ENCODE results near the gene HTR2C. TPM values are rescaled to one million over a fixed set of nuclear protein-coding genes. Genes with fewer than 3 reads are reported as not detected.

Gene HTR2C
- total RNA-seq, 1 donor: not detected

GRCh38 chrX:114582698-114583395 lies 1.0 kb upstream of the HTR2C start:
- H3K27ac ChIP-seq (ENCODE audit: low read depth, low read length): no peak overlapping the region
- H3K4me3 ChIP-seq (ENCODE audit: insufficient read depth, low read length): no peak overlapping the region
- H4K20me1 ChIP-seq (ENCODE audit: insufficient read depth, low read length): no peaks in the 10 kb centered on the region
- H3K27me3 ChIP-seq (ENCODE audit: insufficient read depth, low read length): peaks cover 60% of the 10 kb centered on the region
- peak; percentile 63 for DNase-seq (ENCODE audit: insufficient read length, low spot score, missing footprints)
- H3K4me2 ChIP-seq (ENCODE audit: insufficient read depth, low read length): no peak overlapping the region
- H3K79me2 ChIP-seq (ENCODE audit: insufficient read depth, low read length): no peaks in the 10 kb centered on the region
- no peak overlapping the region for H2AFZ ChIP-seq (ENCODE audit: low read length)
- H3K4me1 ChIP-seq (ENCODE audit: insufficient read depth, low read length): no peaks in the 10 kb centered on the region
- TF ChIP-seq CTCF (IDR thresholded peaks at IDR 0.05; ENCODE audit: extremely low read depth, low read depth, low read length): no peak
- no peaks in the 10 kb centered on the region for H3K36me3 ChIP-seq (ENCODE audit: insufficient read depth, low read length)
- peaks cover 3% of the 10 kb centered on the region for H3K9me3 ChIP-seq (ENCODE audit: low read depth, low read length)

- peak; percentile 49 for DNase-seq (ENCODE audit: insufficient read length, low spot score, missing footprints)
- H3K4me1 ChIP-seq (ENCODE audit: insufficient read depth, low read length): no peaks in the 10 kb centered on the region
- H3K9me3 ChIP-seq (ENCODE audit: low read depth, low read length): peaks cover 3% of the 10 kb centered on the region
- H3K4me3 ChIP-seq (ENCODE audit: insufficient read depth, low read length): no peak overlapping the region
- H3K4me2 ChIP-seq (ENCODE audit: insufficient read depth, low read length): no peak overlapping the region
- H4K20me1 ChIP-seq (ENCODE audit: insufficient read depth, low read length): no peaks in the 10 kb centered on the region
- H2AFZ ChIP-seq (ENCODE audit: low read length): no peak overlapping the region
- H3K79me2 ChIP-seq (ENCODE audit: insufficient read depth, low read length): no peaks in the 10 kb centered on the region
- peaks cover 60% of the 10 kb centered on the region for H3K27me3 ChIP-seq (ENCODE audit: insufficient read depth, low read length)
- no peak for TF ChIP-seq CTCF (IDR thresholded peaks at IDR 0.05; ENCODE audit: extremely low read depth, low read depth, low read length)
- H3K27ac ChIP-seq (ENCODE audit: low read depth, low read length): no peak overlapping the region
- H3K36me3 ChIP-seq (ENCODE audit: insufficient read depth, low read length): no peaks in the 10 kb centered on the region
These were observed 573 bp downstream of the HTR2C start for GRCh38 chrX:114584375-114584943.

GRCh38 chrX:114584983-114585842 lies 1.3 kb downstream of the HTR2C start:
- Histone ChIP-seq H4K20me1 (ENCODE audit: insufficient read depth, low read length) (no peaks in the 10 kb centered on the region), H3K4me1 (ENCODE audit: insufficient read depth, low read length) (no peaks in the 10 kb centered on the region), H3K4me3 (ENCODE audit: insufficient read depth, low read length) (no peak overlapping the region), H2AFZ (ENCODE audit: low read length) (no peak overlapping the region), H3K4me2 (ENCODE audit: insufficient read depth, low read length) (no peak overlapping the region), H3K27ac (ENCODE audit: low read depth, low read length) (no peak overlapping the region), H3K36me3 (ENCODE audit: insufficient read depth, low read length) (no peaks in the 10 kb centered on the region), H3K27me3 (ENCODE audit: insufficient read depth, low read length) (peaks cover 56% of the 10 kb centered on the region), H3K79me2 (ENCODE audit: insufficient read depth, low read length) (no peaks in the 10 kb centered on the region), H3K9me3 (ENCODE audit: low read depth, low read length) (peaks cover 3% of the 10 kb centered on the region)
- DNase-seq (ENCODE audit: insufficient read length, low spot score, missing footprints): peak; percentile 74
- TF ChIP-seq CTCF (IDR thresholded peaks at IDR 0.05; ENCODE audit: extremely low read depth, low read depth, low read length): no peak

- no peak overlapping the region for H3K27ac ChIP-seq (ENCODE audit: low read depth, low read length)
- H3K27me3 ChIP-seq (ENCODE audit: insufficient read depth, low read length): peaks cover 5% of the 10 kb centered on the region
- no peak for DNase-seq (ENCODE audit: insufficient read length, low spot score, missing footprints)
- H3K9me3 ChIP-seq (ENCODE audit: low read depth, low read length): no peaks in the 10 kb centered on the region
- no peaks in the 10 kb centered on the region for H4K20me1 ChIP-seq (ENCODE audit: insufficient read depth, low read length)
- no peaks in the 10 kb centered on the region for H3K79me2 ChIP-seq (ENCODE audit: insufficient read depth, low read length)
- H3K4me3 ChIP-seq (ENCODE audit: insufficient read depth, low read length): no peak overlapping the region
- no peak for TF ChIP-seq CTCF (IDR thresholded peaks at IDR 0.05; ENCODE audit: extremely low read depth, low read depth, low read length)
- H3K4me2 ChIP-seq (ENCODE audit: insufficient read depth, low read length): no peak overlapping the region
- no peak overlapping the region for H2AFZ ChIP-seq (ENCODE audit: low read length)
- no peaks in the 10 kb centered on the region for H3K36me3 ChIP-seq (ENCODE audit: insufficient read depth, low read length)
- no peaks in the 10 kb centered on the region for H3K4me1 ChIP-seq (ENCODE audit: insufficient read depth, low read length)
These were observed 7.2 kb downstream of the HTR2C start for GRCh38 chrX:114591121-114591520.

Measured in osteoblast (primary cell).